Measurements from ENCODE around the gene ELP4. TPM values are rescaled to one million over a fixed set of nuclear protein-coding genes. Genes with fewer than 3 reads are reported as not detected.

ELP4 gene
- total and polyA plus RNA-seq, 2 experiments from 2014 or later: 12.3 to 25.1 TPM

- Histone ChIP-seq H4K20me1 (ENCODE audit: insufficient read depth, poor library complexity, severe bottlenecking) (no peaks in the 10 kb centered on the region), H3K9me3 (ENCODE audit: low read depth) (no peaks in the 10 kb centered on the region), H3K9me2 (replicated peaks; ENCODE audit: insufficient read depth) (no peaks in the 10 kb centered on the region), H3K4me2 (no peak overlapping the region), H3K4me1 (ENCODE audit: insufficient read depth) (no peaks in the 10 kb centered on the region), H2AFZ (no peak overlapping the region), H3K27ac (no peak overlapping the region), H3K36me3 (replicated peaks; ENCODE audit: insufficient read depth, low read depth) (no peaks in the 10 kb centered on the region), H3K27me3 (no peaks in the 10 kb centered on the region), H3K79me2 (peaks cover 10% of the 10 kb centered on the region), H3K4me3 (no peak overlapping the region)
- WGBS (ENCODE audit: low lambda C conversion rate, missing lambda C conversion rate): 84% methylated on average over 3 of the region's 3 CpGs
- no peak for DNase-seq (ENCODE audit: low spot score)
- TF ChIP-seq EZH2phosphoT487 (IDR thresholded peaks at IDR 0.05; ENCODE audit: low read depth, severe bottlenecking, unreplicated experiment): no peak
- no peak for TF ChIP-seq CTCF (IDR thresholded peaks at IDR 0.05; ENCODE audit: poor library complexity)
- no peak for TF ChIP-seq EZH2 (IDR thresholded peaks at IDR 0.05; ENCODE audit: borderline replicate concordance)
Measured at GRCh38 chr11:31480930-31481329, 28.6 kb upstream of the ELP4 start.

GRCh38 chr11:31484497-31484896, 25.1 kb upstream of the ELP4 start:
- WGBS (ENCODE audit: low lambda C conversion rate, missing lambda C conversion rate): 64% methylated on average over 4 of the region's 4 CpGs
- H4K20me1 ChIP-seq (ENCODE audit: insufficient read depth, poor library complexity, severe bottlenecking): no peaks in the 10 kb centered on the region
- no peak overlapping the region for H2AFZ ChIP-seq
- H3K79me2 ChIP-seq: peaks cover 10% of the 10 kb centered on the region
- no peak overlapping the region for H3K27ac ChIP-seq
- H3K9me2 ChIP-seq (replicated peaks; ENCODE audit: insufficient read depth): no peaks in the 10 kb centered on the region
- H3K36me3 ChIP-seq (replicated peaks; ENCODE audit: insufficient read depth, low read depth): no peaks in the 10 kb centered on the region
- no peaks in the 10 kb centered on the region for H3K27me3 ChIP-seq
- H3K4me3 ChIP-seq: no peak overlapping the region
- no peaks in the 10 kb centered on the region for H3K9me3 ChIP-seq (ENCODE audit: low read depth)
- TF ChIP-seq EZH2phosphoT487 (IDR thresholded peaks at IDR 0.05; ENCODE audit: low read depth, severe bottlenecking, unreplicated experiment) (no peak), EZH2 (IDR thresholded peaks at IDR 0.05; ENCODE audit: borderline replicate concordance) (no peak), CTCF (IDR thresholded peaks at IDR 0.05; ENCODE audit: poor library complexity) (no peak)
- H3K4me2 ChIP-seq: no peak overlapping the region
- no peak for DNase-seq (ENCODE audit: low spot score)
- H3K4me1 ChIP-seq (ENCODE audit: insufficient read depth): no peaks in the 10 kb centered on the region

GRCh38 chr11:31487848-31488247, 21.7 kb upstream of the ELP4 start:
- Histone ChIP-seq H3K9me3 (ENCODE audit: low read depth) (no peaks in the 10 kb centered on the region), H3K4me1 (ENCODE audit: insufficient read depth) (no peaks in the 10 kb centered on the region), H3K4me2 (no peak overlapping the region), H3K27ac (no peak overlapping the region), H4K20me1 (ENCODE audit: insufficient read depth, poor library complexity, severe bottlenecking) (no peaks in the 10 kb centered on the region), H3K27me3 (no peaks in the 10 kb centered on the region), H3K36me3 (replicated peaks; ENCODE audit: insufficient read depth, low read depth) (no peaks in the 10 kb centered on the region), H3K4me3 (no peak overlapping the region), H2AFZ (no peak overlapping the region), H3K9me2 (replicated peaks; ENCODE audit: insufficient read depth) (no peaks in the 10 kb centered on the region), H3K79me2 (peaks cover 7% of the 10 kb centered on the region)
- 33% methylated on average over 1 of the region's 1 CpG for WGBS (ENCODE audit: low lambda C conversion rate, missing lambda C conversion rate)
- peak; percentile 30 for DNase-seq (ENCODE audit: low spot score)
- TF ChIP-seq CTCF (IDR thresholded peaks at IDR 0.05; ENCODE audit: poor library complexity) (peak; percentile 43), EZH2phosphoT487 (IDR thresholded peaks at IDR 0.05; ENCODE audit: low read depth, severe bottlenecking, unreplicated experiment) (no peak)
